Prostate gland (tissue), 2 donors: ENCODE measurements around the gene TOMM70.

ENCODE experiments used
- POLR2A ChIP-seq: fragments of 450-650 bp; IDR thresholded peaks from one replicate; pipeline ENCODE4 v1.6.1; 2016; ENCODE audit warnings: antibody characterized with exemption, mild to moderate bottlenecking
- TF ChIP-seq, protein P1 (sequence below), 4 experiments: fragments of 200-600 bp in 2 of 4; fragments of 450-650 bp in 2 of 4; sonication (generic) in 2 of 4; IDR thresholded peaks; 1 replicate in 3 of 4; 2 replicates in 1 of 4; pipeline ENCODE4 v1.5.1; 2016 to 2019; ENCODE audit warnings: antibody characterized with exemption in 4 of 4, mild to moderate bottlenecking in 2 of 4, moderate library complexity in 2 of 4

DNA sequence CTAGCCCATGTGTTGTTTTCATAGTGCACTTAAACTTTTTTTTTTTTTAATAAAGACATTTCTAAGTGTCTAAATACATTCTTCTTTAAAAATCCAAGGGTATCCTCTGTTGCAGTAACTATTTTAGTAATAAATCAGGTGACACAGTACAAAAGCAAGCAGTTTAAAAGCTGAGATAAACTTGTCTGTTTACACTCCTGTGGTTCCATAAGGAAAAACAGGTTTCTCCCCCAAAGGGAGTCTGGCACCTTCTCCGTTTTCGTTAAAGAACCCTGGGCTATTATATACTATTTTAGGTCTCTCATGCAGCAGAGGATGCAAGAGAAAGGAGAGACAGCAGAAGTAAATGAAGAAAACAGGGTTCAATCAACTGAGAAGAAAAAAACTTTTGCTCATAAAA is 48.3 kb upstream of the TOMM70 start:
- no peak for TF ChIP-seq POLR2A
- TF ChIP-seq, protein P1, sequence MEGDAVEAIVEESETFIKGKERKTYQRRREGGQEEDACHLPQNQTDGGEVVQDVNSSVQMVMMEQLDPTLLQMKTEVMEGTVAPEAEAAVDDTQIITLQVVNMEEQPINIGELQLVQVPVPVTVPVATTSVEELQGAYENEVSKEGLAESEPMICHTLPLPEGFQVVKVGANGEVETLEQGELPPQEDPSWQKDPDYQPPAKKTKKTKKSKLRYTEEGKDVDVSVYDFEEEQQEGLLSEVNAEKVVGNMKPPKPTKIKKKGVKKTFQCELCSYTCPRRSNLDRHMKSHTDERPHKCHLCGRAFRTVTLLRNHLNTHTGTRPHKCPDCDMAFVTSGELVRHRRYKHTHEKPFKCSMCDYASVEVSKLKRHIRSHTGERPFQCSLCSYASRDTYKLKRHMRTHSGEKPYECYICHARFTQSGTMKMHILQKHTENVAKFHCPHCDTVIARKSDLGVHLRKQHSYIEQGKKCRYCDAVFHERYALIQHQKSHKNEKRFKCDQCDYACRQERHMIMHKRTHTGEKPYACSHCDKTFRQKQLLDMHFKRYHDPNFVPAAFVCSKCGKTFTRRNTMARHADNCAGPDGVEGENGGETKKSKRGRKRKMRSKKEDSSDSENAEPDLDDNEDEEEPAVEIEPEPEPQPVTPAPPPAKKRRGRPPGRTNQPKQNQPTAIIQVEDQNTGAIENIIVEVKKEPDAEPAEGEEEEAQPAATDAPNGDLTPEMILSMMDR (IDR thresholded peaks at IDR 0.05): no peak
